Keratinocyte (primary cell): ENCODE results near the gene FAM120B.

Experiments used
- EZH2 ChIP-seq: IDR thresholded peaks from one replicate; pipeline ENCODE4 v1.6.1; 2012; ENCODE audit warnings: inconsistent platforms, mild to moderate bottlenecking, low read length, moderate library complexity
- TF ChIP-seq, protein P1 (sequence below), 3 experiments: IDR thresholded peaks in 1 of 3; conservative IDR thresholded peaks in 1 of 3; optimal IDR thresholded peaks in 1 of 3; 2 replicates in 2 of 3; 3 replicates in 1 of 3; pipeline versions ENCODE3 to v1.5.1; 2011; ENCODE audit warnings: low read length in 3 of 3, mild to moderate bottlenecking in 3 of 3, moderate library complexity in 2 of 3, control low read depth in 1 of 3, inconsistent platforms in 1 of 3; ENCODE audit not compliant: insufficient read depth in 2 of 3; ENCODE audit errors: extremely low read depth in 1 of 3

DNA sequence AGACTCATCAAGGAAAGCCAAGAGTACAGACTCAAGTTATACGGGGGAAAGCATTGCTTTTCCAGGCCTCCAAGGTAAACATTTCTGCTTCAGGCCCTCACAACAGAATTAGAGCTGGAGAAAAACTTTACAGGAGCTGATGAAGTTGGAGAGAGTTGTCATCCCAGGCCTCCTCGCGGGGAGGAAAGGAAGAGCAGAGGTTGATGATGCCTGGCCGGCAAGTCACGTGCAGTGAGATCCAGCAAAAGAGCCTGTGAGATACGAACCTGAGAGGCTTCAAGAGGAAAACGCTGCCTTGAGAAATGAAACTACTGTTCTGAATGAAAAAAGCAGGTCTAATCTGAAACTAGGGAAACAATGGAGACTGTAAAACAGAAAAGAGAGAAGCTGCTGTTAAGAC lies 122.9 kb downstream of the FAM120B start:
- no peak for TF ChIP-seq EZH2
- TF ChIP-seq, protein P1, sequence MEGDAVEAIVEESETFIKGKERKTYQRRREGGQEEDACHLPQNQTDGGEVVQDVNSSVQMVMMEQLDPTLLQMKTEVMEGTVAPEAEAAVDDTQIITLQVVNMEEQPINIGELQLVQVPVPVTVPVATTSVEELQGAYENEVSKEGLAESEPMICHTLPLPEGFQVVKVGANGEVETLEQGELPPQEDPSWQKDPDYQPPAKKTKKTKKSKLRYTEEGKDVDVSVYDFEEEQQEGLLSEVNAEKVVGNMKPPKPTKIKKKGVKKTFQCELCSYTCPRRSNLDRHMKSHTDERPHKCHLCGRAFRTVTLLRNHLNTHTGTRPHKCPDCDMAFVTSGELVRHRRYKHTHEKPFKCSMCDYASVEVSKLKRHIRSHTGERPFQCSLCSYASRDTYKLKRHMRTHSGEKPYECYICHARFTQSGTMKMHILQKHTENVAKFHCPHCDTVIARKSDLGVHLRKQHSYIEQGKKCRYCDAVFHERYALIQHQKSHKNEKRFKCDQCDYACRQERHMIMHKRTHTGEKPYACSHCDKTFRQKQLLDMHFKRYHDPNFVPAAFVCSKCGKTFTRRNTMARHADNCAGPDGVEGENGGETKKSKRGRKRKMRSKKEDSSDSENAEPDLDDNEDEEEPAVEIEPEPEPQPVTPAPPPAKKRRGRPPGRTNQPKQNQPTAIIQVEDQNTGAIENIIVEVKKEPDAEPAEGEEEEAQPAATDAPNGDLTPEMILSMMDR (optimal IDR thresholded peaks at IDR 0.05 in 1 of 3, IDR thresholded peaks at IDR 0.05 in 1 of 3, conservative IDR thresholded peaks at IDR 0.05 in 1 of 3; ENCODE audit: extremely low read depth in 1 of 3, insufficient read depth in 2 of 3, low read length in 3 of 3): no peak
